HG02981 (cell line): Measurements from ENCODE around the gene CFAP65.

ENCODE experiments used
- ATAC-seq: cut with Tn5 transposase; IDR thresholded peaks from one replicate; pipeline ENCODE4 v1.9.1; 2021; ENCODE audit warnings: mild to moderate bottlenecking, moderate library complexity; ENCODE audit not compliant: unreplicated experiment

The CFAP65 gene

DNA sequence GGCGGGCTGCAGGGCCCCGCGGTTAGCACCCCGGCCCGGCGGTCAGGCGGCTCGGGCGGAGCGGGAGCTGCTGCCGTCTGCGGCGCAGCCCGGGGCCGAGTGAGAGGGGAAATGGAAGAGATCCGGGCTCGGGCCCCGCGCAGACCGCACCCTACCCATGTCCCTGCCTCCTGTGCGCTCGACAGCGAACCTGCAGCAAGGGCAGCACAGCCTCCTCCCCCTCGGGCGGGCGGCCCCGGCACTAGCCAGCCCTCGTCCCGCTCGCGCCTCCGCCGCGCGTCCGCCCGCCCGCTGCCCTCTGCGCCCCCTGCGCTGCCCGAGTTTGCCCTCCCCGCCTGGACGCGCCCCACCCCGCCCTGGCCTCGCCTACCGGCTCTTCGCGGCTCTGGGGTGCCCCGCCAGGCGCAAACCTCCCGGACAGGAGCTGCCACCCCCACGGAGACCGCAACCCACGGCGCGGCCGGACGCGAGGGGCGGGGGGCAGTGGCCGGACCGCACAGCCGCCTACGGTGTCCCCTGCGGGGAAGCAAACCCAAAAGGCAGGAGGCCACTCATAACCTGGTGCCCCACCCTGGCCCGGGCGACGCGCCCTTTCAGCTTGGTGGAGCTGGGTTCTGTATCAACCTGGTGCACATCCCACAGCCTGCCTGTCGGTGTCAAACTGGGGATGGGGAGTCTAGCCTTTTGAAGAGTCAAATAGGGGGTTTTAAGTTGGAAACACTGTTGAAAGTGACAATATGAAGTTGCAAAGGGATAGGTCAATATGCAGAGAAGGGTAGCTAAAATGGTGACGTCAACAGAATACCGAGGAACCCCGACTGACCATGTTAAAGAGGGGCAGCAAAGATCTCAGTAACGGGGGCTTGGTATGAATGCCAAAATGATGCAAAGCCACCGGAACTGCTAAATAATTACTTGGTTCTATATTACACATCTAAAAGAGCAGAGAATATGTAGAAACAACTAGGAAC, 19.8 kb upstream of the CFAP65 start, which contains the start of gene IHH:
Gene IHH, minus strand, starts transcription at position 101 of the 971 bp plus-strand sequence. CDS start 454 bp downstream, outside the sequence.
- ATAC-seq, result no peak

DNA sequence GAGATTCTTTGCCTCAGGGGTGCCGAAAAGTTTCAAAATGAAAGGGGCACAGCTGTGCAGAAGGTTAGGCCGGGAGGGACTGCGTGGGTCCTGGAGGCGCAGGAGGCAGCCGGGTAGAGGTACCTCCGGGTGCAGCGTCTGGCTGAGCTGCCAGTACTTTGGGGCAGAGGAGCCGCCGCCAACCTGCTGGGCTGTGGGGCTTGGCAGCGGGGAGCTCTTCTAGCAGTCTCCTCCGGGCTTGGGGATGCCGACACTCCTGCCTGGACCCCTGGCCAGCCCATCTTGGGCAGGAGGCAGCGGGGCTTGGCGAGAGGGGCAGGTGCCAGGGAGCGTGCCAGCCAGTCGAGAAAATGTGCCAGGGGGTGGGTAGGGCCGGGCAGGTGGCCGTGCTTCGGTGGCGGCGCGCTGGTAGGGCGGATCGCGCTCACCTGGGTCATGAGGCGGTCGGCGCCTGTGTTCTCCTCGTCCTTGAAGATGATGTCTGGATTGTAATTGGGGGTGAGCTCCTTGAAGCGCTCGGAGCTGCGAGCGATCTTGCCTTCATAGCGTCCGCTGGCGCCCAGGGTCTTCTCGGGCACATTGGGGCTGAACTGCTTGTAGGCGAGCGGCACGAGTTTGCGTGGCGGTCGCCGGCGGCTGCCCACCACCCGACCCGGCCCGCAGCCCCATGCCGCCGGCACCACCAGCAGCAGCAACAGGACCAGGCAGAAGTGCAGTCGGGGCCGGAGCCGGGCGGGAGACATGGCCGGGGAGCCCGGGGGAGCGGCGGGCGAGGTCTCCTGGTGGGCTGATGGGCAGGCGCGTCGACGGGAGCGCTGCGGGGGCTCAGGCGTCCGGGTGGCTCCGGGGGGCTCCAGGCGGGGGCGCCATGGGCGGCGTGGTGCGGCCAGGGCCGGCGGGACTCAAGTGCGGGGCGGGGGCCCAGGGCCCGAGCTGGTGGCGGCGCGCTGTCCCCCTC, 18.7 kb upstream of the CFAP65 start:
- ATAC-seq, result no peak

DNA sequence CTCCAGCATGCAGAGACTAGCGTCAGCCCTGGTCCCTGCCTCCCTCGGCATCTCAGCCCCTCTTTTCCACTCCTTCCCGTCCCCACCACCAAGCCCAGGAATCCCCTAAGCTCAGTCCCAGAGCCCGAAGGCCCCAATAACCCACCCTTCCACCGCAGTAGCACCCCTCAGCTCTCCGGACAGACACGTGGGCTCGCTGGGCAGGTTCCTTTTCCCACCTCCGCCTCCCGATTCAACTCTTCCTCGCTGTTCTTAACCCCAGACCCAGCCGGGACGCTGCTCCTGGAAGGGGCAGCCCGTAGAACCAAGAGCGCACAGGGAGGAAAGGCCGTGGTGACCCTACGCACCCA, 18.0 kb upstream of the CFAP65 start:
- ATAC-seq, result no peak

DNA sequence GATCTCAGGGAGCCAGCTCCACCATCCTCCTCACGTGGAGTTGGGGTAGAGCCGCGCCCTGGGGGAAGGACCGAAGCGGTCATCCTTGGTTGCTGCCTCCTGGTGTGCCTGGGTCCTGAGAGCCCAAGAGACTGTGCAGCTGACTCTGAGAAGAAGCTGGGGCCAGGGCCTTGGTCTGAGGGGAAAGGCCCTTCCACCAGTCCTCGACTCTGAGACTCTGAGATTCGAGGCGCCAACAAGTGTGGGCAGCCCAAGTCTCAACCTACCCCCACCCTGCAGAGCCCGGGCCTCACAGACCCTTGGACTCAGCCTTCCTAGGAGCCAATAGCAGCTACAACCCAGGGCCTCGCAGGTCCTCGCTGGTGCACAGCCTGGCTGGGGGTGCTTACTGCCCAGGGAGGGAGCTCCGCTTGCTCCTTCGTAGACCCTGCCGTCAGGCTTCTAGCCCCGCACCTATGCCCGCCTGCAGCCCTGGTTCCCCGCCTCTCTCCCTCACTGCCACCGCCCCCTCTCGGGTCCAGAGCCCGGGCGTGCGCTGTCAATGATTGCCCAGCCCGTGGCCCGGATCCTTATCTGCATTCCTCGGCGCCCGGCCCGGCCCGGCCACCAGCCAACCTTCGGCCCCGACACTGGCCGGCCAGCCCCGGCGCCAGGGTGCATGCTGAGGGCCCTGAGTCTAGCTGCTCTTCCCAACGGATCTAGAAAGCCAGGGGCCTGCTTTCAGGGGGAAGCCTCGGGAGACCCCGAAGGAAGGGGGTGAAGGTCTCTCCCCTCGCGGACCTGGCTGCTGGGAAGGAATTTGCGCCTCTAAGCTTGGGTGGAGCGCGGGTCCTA, 17.4 kb upstream of the CFAP65 start:
- no peak for ATAC-seq

DNA sequence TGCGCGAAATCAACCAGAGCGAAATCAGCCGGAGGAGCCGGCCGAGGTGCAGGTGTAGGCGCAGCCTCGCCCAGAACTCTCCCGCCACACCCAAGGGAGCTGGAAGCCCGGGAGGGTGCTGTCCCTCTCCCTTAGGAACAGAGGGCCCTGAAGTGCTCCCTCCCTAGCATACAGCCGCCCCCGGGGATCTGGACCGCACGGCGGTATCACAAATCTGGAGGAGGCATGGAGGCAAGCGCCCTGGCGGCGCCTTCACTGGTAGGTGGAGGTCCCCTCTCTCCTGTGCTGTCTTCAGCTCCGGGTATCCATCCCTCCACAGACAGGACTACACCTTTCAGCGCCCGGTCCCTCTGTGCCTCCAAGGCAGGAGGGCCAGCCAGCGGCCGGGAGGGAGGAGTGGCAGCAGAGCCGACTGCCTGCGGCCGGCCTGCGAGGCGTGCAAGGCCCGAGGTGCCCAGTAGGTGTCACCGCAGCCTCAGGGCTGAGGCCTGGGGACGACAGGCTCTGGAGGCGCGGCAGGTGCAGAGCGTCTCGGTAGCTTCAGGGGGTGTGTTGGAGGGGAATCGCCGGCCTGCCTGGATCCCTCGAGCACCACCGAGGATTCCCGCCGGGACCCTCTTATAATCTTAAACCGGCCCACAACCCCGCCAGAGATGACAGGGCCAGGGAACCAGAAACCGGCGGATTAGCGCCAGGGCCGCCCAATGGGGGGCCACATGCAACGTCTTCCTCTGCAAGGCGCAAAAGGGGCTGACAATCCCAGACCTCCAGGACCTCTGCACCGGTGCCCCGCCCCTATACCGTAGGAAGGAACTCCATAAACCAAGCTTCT, 16.6 kb upstream of the CFAP65 start:
- ATAC-seq, result peak; percentile 80

DNA sequence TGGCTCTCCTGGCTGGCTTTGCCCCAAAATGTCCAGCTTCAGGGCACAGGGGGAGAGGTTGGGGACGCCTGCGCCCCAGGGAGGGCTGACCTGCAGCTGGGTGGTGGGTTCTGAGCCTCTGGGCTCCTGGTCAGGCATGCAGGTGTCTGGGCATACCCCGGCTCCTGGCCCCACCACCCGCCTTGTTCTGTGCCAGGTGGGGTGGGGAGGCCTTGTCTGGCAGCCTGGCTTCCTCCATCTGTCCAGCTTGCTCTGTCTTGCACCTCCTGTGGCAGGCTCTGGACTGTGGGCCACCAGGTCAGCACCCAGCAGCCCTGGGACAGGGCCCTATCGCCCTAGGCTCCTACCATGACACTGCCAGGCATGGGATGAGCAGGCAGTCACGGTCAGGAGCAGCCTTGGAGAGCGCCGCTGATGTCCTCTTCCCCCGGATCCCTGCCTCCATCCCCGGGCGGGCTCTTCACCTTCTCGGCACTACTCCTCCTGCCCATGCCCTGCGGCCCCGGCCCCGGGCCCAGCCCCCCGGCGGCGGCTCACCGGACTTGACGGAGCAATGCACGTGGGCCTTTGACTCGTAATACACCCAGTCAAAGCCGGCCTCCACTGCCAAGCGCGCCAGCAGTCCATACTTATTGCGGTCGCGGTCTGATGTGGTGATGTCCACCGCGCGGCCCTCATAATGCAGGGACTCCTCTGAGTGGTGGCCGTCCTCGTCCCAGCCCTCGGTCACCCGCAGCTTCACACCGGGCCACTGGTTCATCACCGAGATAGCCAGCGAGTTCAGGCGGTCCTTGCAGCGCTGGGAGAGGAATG, 15.8 kb upstream of the CFAP65 start:
- ATAC-seq, result no peak

DNA sequence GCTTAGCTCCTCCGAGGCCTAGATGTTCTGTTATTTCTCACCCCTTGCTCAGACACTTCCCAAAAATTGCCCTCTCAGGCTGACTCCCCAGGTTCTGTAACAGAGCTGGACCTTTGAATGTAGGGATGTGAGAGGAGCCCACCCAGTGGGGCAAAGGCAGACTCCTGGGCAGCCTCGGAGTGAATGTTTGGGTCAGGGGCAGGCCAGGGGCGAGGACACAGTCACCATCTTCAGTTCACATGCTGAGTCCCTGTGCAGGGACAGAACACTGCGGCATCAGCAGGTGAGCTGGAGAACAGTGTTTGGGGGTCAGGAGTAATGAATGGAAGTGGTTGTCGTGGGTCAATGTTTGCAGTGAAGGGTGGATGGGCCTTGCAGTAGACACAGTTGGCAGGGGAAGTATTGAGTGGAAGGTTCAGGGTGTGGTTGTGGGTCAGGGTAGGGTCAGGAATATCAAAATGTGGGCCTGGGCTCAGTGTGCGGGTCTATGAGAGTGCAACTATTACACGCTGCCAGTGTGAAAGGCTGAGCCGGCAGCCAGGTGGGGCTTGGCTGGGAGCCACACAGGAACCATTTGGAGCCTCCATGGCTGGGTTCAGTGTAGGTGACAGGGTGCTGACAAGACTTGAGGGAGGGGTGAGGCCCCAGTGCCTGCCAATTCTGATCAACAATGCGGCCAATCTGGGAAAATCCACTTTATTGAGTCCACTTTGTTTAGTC, 15.0 kb upstream of the CFAP65 start:
- ATAC-seq, result no peak

DNA sequence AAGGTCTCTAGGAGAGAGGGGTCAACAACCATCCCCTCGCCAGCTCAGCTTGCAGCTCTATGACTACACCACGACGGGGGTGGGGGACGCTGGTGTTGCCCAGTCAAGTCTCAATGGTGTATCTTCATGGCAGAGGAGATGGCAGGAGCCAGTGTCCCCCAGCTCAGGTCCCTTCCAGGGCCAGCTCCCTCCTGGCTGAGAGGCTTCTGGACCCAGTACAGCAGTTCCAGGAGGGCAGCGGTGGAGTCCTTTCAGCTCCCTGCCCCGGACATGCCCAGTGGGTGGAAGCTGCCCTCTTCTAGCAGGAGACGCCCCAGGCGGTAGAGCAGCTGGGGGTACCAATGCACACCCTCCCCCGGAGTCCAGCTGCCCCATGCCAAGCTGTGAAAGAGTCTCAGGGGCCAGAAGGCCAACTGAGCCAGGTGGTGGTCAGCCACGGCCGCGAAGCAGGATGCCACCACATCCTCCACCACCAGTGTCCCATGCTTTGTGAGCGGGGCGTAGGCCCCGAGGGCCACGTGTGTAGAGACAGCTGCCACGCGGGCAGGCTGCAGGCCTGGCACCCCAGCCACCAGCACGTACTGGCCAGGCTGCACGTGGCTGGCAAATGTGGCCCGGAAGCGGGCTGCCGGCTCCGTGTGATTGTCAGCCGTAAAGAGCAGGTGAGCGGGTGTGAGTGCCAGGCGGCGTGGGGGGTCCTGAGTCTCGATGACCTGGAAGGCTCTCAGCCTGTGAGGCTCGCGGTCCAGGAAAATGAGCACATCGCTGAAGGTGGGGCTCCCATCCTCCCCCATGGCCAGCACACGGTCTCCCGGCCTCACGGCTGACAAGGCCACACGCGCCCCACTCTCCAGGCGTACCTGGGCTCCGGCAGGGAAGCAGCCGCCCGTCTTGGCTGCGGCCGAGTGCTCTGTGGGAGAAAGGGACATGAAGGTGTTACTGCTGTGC, 13.9 kb upstream of the CFAP65 start:
- no peak for ATAC-seq

DNA sequence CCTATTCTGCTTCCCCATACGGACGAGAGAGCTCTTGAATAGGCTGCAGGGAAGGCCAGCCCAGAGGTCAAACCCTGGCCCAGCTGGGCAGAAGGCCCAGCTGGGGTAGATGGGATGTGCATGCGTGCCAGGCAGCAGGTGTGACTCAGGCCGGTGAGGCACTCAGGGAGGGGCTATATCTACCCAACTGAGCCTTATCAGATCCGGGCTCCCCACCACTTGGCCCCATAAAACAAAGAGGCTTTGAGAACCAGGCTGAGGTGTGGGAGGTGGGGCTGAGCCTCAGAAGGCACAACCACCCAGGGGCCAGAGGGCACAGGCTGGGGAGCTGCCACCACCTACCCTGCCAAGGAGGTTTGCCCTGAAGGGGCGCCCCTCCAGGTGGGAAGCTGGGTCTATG, 8.0 kb upstream of the CFAP65 start:
- ATAC-seq, result no peak

DNA sequence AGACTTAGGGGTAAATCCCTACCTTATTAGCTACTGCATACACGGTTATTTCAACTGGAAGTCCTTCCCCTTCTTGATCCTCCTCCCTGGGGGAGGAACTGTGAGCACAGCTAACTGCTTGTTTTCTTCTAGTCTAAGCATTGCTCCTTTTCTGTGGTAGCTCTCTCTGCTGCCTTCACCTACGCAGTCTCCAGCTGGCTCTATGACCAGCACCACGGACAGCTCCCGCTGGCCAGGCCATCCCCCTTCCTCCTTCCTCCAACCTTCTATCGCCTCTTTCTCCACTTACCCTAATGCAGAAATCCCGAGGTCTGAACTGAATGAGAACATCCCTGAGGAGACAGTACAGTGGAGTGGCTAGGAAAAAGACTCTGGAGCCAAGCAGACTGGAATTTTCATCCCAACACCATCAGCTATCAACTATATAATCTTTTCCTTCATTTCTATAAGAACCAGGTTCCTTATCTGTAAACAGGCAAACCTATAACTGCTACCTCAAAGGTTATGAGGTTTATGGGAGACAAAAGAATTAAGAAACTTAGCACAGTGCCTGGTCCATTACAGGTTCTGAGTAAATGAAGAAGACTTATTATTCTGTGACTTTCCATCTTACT, 4.7 kb upstream of the CFAP65 start:
- ATAC-seq, result no peak

DNA sequence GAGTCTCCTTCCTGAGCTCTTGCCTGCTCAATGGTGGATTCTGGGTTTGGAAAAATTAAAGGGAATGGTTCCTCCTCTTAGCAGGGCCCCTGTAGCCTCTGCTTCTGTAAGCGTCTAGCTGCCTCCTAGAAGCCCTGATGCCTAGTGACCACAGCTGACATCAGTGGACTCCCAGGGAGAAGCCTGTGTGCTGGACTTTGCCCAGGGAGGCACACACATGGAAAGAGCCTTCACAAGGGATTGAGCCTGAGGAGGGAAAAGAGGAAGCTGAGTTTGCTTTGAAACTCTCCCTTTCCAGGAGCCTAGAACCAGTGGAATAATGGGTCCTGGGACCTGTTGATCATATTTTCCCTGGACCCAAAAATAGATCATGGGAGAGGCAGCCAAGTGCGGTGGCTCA, 1.4 kb upstream of the CFAP65 start:
- no peak for ATAC-seq

DNA sequence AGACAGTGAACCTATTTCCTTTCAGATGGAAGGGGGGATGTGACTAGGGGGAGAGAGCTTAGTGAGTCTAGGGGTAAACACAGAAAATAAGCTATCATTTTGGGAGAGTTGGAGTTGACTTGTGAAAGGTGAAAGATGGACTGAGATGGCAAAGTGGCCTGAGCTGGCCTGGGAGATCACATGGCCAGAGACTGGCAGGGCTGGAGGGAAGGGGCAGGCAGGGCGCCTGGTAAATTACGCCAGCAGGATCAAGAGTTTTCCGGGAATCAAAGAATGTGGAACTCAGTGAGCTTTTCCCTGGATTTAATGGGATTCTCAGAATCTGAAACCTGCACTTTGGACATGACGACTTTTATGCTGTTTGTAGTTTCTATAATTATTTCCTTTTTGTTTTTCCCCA, 841 bp upstream of the CFAP65 start:
- no peak for ATAC-seq

DNA sequence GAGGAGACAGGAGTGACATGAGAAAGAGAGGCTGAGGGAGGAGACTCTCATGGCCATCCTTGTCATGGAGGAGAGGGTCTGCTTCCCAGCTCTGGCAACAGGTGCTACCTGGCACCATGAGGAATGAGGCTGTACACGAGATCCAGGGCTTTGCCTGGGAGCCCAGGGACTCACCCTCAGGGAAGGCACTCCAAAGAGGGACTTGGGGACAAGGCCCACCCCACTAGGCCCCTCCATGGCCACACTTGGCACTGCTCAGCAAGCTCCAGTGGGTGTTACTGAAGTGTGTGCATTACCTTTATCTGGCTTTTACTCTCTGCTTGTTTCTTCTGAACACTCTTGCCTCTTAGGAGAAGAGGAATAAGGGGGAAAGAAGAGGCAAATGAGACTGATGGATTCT, 2.7 kb downstream of the CFAP65 start:
- ATAC-seq, result no peak

DNA sequence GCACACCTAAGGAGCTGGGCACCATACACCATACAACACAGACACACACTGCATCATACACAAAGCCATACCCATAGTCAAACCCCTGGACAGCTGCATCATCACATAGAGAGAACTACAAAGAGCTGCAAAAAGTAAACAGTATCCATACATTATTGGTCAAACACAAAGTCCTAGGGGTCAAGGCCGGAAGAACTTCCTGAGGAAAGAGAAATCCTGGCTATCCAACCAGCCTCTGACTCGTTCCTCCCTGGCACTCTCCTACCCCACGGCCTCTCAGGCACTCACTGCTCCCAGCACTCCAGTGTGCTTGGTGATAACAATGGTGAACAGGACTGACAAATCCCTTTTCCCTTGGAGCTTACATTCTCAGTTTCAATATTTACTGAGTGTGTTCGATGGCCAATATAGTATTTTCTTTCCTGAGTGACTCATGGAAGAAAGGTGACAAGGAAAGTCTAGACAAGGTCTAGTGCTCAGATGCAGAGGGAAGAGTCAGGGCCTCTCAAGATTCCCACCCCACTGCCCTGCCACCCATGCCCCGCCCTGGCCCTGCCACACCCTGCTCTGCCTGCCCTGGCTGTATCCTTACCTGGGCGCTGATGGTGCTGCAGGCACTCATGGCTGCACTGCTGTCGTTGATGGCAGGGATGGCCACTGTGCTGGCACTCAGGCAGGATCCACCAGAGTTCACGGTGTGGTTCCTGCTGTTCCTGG, 3.4 kb downstream of the CFAP65 start:
- no peak for ATAC-seq

DNA sequence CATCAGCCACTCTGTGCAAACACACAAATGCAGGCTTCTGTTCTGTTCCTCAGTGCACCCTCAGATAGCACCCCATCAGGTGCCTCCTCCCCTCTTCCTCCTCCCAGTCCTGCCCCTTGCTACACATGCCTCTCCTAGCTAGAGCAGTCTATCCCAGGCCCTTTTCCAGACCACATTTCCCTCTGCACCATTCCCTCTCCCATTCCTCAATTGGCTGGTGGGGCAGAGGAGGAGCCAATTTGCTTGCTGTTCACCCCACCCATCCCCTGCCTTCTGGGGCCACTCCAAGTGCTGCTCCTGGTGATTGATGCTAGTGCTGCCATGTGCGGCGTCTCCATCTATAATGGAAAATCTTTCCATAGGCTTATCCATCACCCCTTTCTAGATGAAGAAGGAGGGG, 5.4 kb downstream of the CFAP65 start:
- no peak for ATAC-seq

DNA sequence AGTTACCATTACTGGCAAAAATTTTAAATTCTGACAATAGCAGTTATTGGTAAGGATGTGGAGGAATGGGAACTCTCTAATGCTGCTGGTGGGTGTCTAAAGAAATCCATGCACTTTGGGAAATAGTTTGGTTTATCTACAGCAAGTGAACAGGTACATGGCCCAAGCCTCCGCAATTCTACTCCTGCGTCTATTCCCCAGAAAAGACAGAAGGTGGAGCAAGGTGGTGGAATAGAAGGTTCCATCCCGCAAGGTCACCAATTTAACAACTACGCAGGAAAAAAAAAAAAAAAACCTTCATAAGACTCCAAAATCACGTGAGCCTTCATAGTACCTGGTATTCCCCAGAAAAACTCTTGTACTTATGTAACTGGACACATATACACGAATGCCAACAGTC, 6.5 kb downstream of the CFAP65 start:
- ATAC-seq, result no peak
